Astrocyte of the hippocampus (primary cell): Measurements from ENCODE around the gene ATP9A.

Experiments used
- DNase-seq: peaks from one replicate; pipeline ENCODE4 v3.0.0; 2011; ENCODE audit warnings: low read depth, low spot score

ATP9A gene

GRCh38 chr20:51607170-51607569 is 161.0 kb downstream of the ATP9A start:
- DNase-seq: no peak

GRCh38 chr20:51604851-51605250 is 163.3 kb downstream of the ATP9A start:
- no peak for DNase-seq

GRCh38 chr20:51602131-51602530 is 166.1 kb downstream of the ATP9A start:
- no peak for DNase-seq

- no peak for DNase-seq
These were observed 167.2 kb downstream of the ATP9A start for GRCh38 chr20:51600950-51601349.

- DNase-seq: no peak
These were observed 168.2 kb downstream of the ATP9A start for GRCh38 chr20:51600016-51600420.

DNA sequence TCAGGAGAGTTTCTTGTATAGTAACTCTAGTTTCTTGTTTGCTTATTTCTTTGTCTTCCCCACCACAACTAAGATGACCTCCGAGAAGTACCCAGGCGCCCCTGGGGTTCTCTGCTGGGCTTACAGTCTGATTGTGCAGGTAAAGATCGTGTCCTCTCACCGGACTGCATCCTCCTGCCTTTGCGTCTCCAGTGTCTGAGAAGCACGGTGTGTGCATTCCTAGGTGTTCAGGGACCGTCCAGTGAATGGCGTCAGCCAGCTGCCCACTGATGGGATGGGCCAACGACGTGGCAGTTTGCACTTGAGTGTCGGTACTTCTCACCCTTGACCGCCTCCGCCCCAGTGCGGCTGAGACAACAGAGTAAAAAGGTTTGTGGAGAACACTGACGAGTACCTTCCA is 169.6 kb downstream of the ATP9A start:
- DNase-seq: no peak

- DNase-seq: no peak
These were observed 170.6 kb downstream of the ATP9A start for GRCh38 chr20:51597389-51598231.

DNA sequence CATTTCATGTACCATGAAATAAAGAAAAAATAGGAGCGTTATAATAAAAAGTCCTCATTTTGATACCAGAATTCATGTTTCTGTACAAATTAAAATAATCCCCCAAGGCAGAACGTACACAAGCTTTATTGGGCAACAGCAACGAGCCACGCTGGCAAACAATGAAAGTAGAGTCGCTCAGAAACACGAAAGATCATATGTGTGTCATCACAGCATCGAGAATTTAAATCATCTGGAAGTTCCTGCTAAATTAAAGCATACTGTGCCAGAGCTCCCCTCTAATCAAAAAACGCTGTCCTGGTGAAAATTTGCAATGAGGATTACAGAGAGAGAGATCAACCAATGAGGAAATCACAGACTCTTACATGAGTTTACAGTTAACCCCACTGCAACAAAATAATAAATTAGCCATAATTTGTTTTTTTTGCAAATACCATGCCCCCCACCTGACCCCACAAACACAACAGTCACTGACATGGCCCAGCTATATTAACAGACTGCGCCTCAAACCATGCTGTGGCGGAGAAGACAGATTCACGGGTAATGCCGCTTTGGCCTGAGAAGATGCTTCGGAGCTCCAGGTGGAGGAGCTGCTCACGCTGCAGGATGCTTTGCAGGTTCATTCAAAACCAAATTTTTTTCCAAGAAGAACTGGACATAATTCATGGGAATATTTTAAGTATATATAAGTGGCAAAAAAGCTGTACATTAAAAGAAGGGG is 171.4 kb downstream of the ATP9A start:
- no peak for DNase-seq

DNA sequence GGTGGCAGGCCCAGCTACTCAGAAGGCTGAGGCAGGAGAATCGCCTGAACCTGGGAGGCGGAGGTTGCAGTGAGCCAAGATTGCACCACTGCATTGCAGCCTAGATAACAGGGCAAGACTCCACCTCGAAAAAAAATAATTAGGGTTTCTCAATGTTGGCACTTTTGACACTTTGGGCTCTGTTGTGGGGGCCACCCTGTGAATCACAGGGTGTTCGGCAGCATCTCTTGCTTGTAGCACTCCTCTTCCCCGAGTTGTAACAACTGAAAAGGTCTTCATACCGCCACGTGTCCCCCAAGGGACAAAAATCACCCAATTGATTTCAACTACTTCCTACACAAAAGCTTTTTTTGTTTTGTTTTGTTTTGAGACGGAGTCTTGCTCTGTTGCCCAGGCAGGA is 172.4 kb downstream of the ATP9A start:
- no peak for DNase-seq

- DNase-seq: peak; percentile 93
These were observed 173.1 kb downstream of the ATP9A start for GRCh38 chr20:51595058-51595532.

GRCh38 chr20:51594236-51595057 is 173.7 kb downstream of the ATP9A start:
- no peak for DNase-seq

- no peak for DNase-seq
These were observed 174.6 kb downstream of the ATP9A start for GRCh38 chr20:51593584-51593983.

GRCh38 chr20:51592564-51592963 is 175.6 kb downstream of the ATP9A start:
- DNase-seq: no peak

- DNase-seq: no peak
These were observed 176.3 kb downstream of the ATP9A start for GRCh38 chr20:51591871-51592270.

- DNase-seq: no peak
These were observed 179.4 kb downstream of the ATP9A start for GRCh38 chr20:51588762-51589161.

DNA sequence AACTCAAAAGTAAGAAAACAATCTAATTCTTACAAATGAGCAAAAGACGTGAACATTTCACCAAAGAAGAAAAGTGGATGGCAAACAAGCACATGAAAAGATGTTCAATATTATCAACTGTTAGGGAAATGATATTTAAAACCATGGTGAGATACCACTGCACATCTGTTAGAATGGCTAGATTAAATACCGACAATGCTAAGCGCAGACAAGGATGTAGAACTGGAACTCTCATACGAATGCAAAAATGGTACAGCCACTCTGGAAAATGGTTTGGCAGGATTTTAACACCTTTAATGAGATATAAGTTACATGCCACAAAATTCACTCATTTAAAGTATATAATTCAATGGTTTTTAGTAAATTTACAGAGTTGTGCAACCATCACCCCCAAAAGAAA is 181.0 kb downstream of the ATP9A start:
- DNase-seq: no peak

GRCh38 chr20:51586005-51586440 is 182.2 kb downstream of the ATP9A start:
- peak; percentile 88 for DNase-seq

DNA sequence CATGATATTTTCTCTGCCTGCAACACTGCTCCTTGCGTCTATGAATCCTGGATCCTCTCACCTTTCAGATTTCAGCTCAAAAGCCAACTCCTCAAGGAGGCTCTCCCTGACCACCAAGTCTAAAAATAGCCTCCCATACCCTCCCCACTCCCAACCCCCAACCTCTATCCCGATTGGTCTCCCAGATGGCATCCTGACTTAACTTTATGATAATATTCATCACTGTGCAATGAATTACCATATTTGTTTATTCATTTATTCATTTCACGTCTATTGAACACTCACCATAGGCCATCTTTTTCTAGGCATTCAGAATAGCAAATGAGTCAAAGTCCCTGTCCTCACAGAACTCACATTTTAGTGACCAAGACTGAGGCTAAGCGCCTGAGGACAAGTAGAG is 183.0 kb downstream of the ATP9A start:
- DNase-seq: no peak

DNA sequence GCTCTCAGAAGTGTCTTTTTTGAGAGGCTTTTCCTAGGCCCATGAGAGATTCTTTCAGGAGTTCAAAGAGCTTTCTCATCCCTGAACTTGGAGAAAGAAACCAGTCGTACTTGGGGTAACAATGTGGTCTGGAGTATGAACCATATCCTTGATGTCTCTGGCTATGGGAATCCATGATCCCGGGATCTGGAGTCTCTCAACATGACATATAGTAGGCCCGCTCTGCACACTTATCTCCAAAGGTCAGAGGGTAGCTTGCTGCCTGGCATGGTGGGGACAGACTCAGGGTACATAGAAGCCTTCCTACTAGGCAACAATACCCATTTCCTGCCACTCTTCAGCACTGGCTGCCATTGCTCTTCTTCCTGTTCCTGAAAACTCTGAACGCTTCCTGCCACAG is 183.5 kb downstream of the ATP9A start:
- no peak for DNase-seq

- DNase-seq: no peak
These were observed 184.1 kb downstream of the ATP9A start for GRCh38 chr20:51584116-51584515.

DNA sequence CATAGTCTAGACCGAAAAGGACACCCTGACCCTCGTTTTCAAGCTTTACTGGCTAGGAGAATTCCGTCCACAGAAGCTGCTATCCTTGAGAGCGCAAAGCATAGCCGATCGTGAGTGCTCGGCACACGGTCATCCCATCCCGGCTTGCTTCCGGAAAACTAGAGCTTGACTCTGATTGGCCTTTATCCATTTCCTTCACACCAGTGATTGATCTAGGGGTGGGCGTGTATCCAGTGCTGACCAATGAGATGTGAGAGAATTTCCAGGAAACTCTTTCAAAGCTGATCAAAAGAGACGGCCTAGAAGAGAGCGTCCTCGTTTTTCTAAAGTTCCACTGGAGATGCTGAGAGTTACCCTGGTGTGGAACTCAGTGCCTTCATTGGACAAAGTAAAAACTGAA is 184.7 kb downstream of the ATP9A start:
- no peak for DNase-seq

DNA sequence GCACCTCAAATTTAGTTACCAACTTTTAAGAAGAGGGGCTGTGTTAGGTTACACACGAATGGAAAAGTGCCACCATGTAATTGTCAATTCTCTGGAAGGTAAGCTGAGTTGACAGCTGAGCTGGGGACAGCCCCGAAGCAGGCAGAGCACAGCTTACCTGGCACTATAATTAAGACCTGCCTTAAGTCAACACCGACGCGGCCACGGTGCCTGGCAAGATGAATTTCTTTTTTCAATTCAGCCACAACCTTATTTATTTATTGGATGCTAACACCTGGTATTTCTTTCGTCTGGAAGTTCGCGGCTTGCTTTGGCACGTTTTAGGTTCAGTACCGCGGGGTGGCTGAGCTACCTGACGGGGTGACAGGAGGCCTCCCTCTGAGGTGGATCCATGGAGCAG is 185.1 kb downstream of the ATP9A start:
- no peak for DNase-seq
